ENCODE results near the gene CENPB. TPM values are rescaled to one million over a fixed set of nuclear protein-coding genes. Genes with fewer than 3 reads are reported as not detected.
A peak's percentile ranks its signal among the peaks of the same experiment; 100 is the strongest.

Gene CENPB
- total and polyA plus RNA-seq, 7 donors, result 52.7 to 99.9 (median 73.4) TPM

GRCh38 chr20:3775457-3776108 is 11.0 kb downstream of the CENPB start:
- Histone ChIP-seq H3K36me3 (no peaks in the 10 kb centered on the region), H3K4me3 (no peak overlapping the region), H3K4me1 (peaks cover 0 to 20% (median 16%) of the 10 kb centered on the region in 4 donors), H3K27ac (no peak overlapping the region), H3K27me3 (no peaks in the 10 kb centered on the region), H3K9me3 (no peaks in the 10 kb centered on the region)
- DNase-seq, result no peak
- TF ChIP-seq CTCF (IDR thresholded peaks at IDR 0.05), result no peak
- TF ChIP-seq EP300 (IDR thresholded peaks at IDR 0.05), result no peak
- no peak for TF ChIP-seq POLR2AphosphoS5 (IDR thresholded peaks at IDR 0.05)
- TF ChIP-seq POLR2A (IDR thresholded peaks at IDR 0.05), result no peak
- WGBS, 2 donors, result 90 to 91% methylated on average over 4 of the region's 4 CpGs
- intact Hi-C loops (cut with DNase I), result no loop called here

GRCh38 chr20:3771552-3772058 is 14.9 kb downstream of the CENPB start:
- H3K4me3 ChIP-seq, result no peak overlapping the region
- no peak overlapping the region for H3K27ac ChIP-seq
- no peak for DNase-seq
- intact Hi-C loops (cut with DNase I), result no loop called here
- no peaks in the 10 kb centered on the region for H3K9me3 ChIP-seq
- TF ChIP-seq EP300 (IDR thresholded peaks at IDR 0.05) (no peak), CTCF (IDR thresholded peaks at IDR 0.05) (no peak), POLR2A (IDR thresholded peaks at IDR 0.05) (no peak), POLR2AphosphoS5 (IDR thresholded peaks at IDR 0.05) (no peak)
- no peaks in the 10 kb centered on the region for H3K36me3 ChIP-seq
- no peaks in the 10 kb centered on the region for H3K27me3 ChIP-seq
- peaks cover 0 to 24% (median 20%) of the 10 kb centered on the region in 4 donors for H3K4me1 ChIP-seq
- WGBS, 2 donors, result 78 to 83% methylated on average over 7 of the region's 7 CpGs

GRCh38 chr20:3768342-3769130 is 18.0 kb downstream of the CENPB start:
- DNase-seq, result peak; percentile 91
- Histone ChIP-seq H3K27ac (peak overlapping the region; percentile 91 to 96 (median 92)), H3K4me1 (peaks cover 0 to 54% (median 49%) of the 10 kb centered on the region in 4 donors), H3K27me3 (no peaks in the 10 kb centered on the region), H3K9me3 (no peaks in the 10 kb centered on the region), H3K36me3 (no peaks in the 10 kb centered on the region), H3K4me3 (peak overlapping the region; percentile 78 to 92 (median 88))
- intact Hi-C loops (cut with DNase I), result loop anchor here (5.0 kb wide), 1 partner anchor 91 kb away; no protein-coding TSS in a partner anchor
- TF ChIP-seq CTCF (IDR thresholded peaks at IDR 0.05), result peak in 2 of 4 experiments; percentile 16 to 48
- TF ChIP-seq POLR2AphosphoS5 (IDR thresholded peaks at IDR 0.05), result peak in 2 of 4 donors; percentile 34
- TF ChIP-seq POLR2A (IDR thresholded peaks at IDR 0.05), result no peak
- WGBS, 2 donors, result 2% methylated on average over 51 of the region's 51 CpGs

GRCh38 chr20:3767427-3768341 is 18.9 kb downstream of the CENPB start, which contains the start of gene ADISSP:
Gene ADISSP (minus strand): TSS chr20:3767753. CDS start chr20:3760100, 7,653 bp downstream.
- 0 to 1% methylated on average over 80 of the region's 80 CpGs for WGBS, 2 donors
- no peaks in the 10 kb centered on the region for H3K9me3 ChIP-seq
- TF ChIP-seq CTCF (IDR thresholded peaks at IDR 0.05) (no peak), EP300 (IDR thresholded peaks at IDR 0.05) (no peak), POLR2A (IDR thresholded peaks at IDR 0.05) (peak; percentile 12 to 51), POLR2AphosphoS5 (IDR thresholded peaks at IDR 0.05) (peak; percentile 67 to 88 (median 86))
- DNase-seq, result peak; percentile 100
- H3K27me3 ChIP-seq, result no peaks in the 10 kb centered on the region
- H3K4me3 ChIP-seq, result peak within 1 kb of the TSS; percentile 78 to 92 (median 88)
- H3K36me3 ChIP-seq, result no peaks in the 10 kb centered on the region
- intact Hi-C loops (cut with DNase I), result loop anchor here (5.0 kb wide), 1 partner anchor 90 kb away; no protein-coding TSS in a partner anchor
- H3K4me1 ChIP-seq, result peaks cover 0 to 58% (median 52%) of the 10 kb centered on the region in 4 donors
- peak within 1 kb of the TSS; percentile 91 to 96 (median 92) for H3K27ac ChIP-seq
